ENCODE data around the gene GRIN2C. TPM values are rescaled to one million over a fixed set of nuclear protein-coding genes. Genes with fewer than 3 reads are reported as not detected.

The GRIN2C gene
- total and polyA plus RNA-seq, 9 of the 15 experiments (the other 6 are each of a cell fraction or from before 2014, with no cell fraction given), result under 0.01 to 0.33 (median 0.10) TPM; not detected in 2

- no peak for TF ChIP-seq MNT (conservative IDR thresholded peaks at IDR 0.05)
- no peak for TF ChIP-seq TAF1 (IDR thresholded peaks at IDR 0.05; ENCODE audit: control insufficient read depth, extremely low read depth, insufficient read depth, low read length, severe bottlenecking)
- no peak for TF ChIP-seq FOXM1 (IDR thresholded peaks at IDR 0.05; ENCODE audit: low read depth)
- no peak for TF ChIP-seq FOXM1 (CRISPR knock-in tag; IDR thresholded peaks at IDR 0.05; ENCODE audit: low read depth)
- TF ChIP-seq ZFP36 (IDR thresholded peaks at IDR 0.05; ENCODE audit: low read depth, low read length, partially characterized antibody), result peak; percentile 75
These were observed 38.8 kb upstream of the GRIN2C start (continued) for GRCh38 chr17:74898376-74898946.

GRCh38 chr17:74893936-74894671 lies 34.4 kb upstream of the GRIN2C start:
- H3K9me3 ChIP-seq (replicated peaks; ENCODE audit: control insufficient read depth, insufficient read depth, low read depth, low read length), result no peaks in the 10 kb centered on the region
- no peak overlapping the region for H2AFZ ChIP-seq (ENCODE audit: low read depth, low read length)
- 11% methylated on average over 19 of the region's 22 CpGs for WGBS (ENCODE audit: insufficient coverage, low coverage, missing lambda C conversion rate)
- DNase-seq (ENCODE audit: extremely low read depth in 1 of 4, low spot score in 3 of 4) (no peak), FAIRE-seq (no peak), ATAC-seq (no peak)
- H3K79me2 ChIP-seq (ENCODE audit: control insufficient read depth, insufficient read depth, low read length), result no peaks in the 10 kb centered on the region
- H3K36me3 ChIP-seq (ENCODE audit: control insufficient read depth, insufficient read depth, low read length), result no peaks in the 10 kb centered on the region
- BruUV-seq (replicated peaks), result no TSS peak
- no peak overlapping the region for H3K27ac ChIP-seq (ENCODE audit: extremely low read depth, low read depth, low read length)
- H3K27me3 ChIP-seq (ENCODE audit: control insufficient read depth in 2 of 2, insufficient read depth in 2 of 2, low read length in 2 of 2), result peaks cover 24 to 54% of the 10 kb centered on the region in 2 experiments; a peak in 4 of 5 replicates
- ChIA-PET POLR2A (interaction anchor here (0.6 to 1.7 kb wide), 3 partner anchors 12 to 22 kb away, joined by 3 to 8 read pairs (median 3); no protein-coding TSS in a partner anchor), CTCF (ENCODE audit: low intra/inter-chr PET ratio) (interaction anchor here (0.6 kb wide), 2 partner anchors 18 to 363 kb away, joined by 3 read pairs; partner anchors contain the start of gene CD300LB)
- intact Hi-C loops (cut with micrococcal nuclease), result no loop called here
- no peak overlapping the region for H3K4me2 ChIP-seq (ENCODE audit: insufficient read depth, low read length)
- H3K9me1 ChIP-seq (ENCODE audit: control insufficient read depth, insufficient read depth, low read length), result no peaks in the 10 kb centered on the region
- TF ChIP-seq MAX (CRISPR knock-in tag; IDR thresholded peaks at IDR 0.05) (0 out of 2 replicates have a peak, but pooled peaks have one; percentile 5), NR2C2 (CRISPR knock-in tag; IDR thresholded peaks at IDR 0.05) (no peak), NR2C2 (tag; IDR thresholded peaks at IDR 0.05) (peak; percentile 60), TCF3 (CRISPR knock-in tag; IDR thresholded peaks at IDR 0.05) (no peak)
- H3K9ac ChIP-seq (ENCODE audit: insufficient read depth in 1 of 2, low read depth in 2 of 2, low read length in 2 of 2), result no peak overlapping the region
- H3K4me3 ChIP-seq, result no peak overlapping the region
- in situ Hi-C loops (cut with MboI), result no loop called here
- H4K20me1 ChIP-seq (replicated peaks; ENCODE audit: control insufficient read depth, insufficient read depth, low read length), result peaks cover 11% of the 10 kb centered on the region; the same call in 1 of the 2 replicates
- H3K4me1 ChIP-seq (replicated peaks in 1 of 2; ENCODE audit: control insufficient read depth in 2 of 2, insufficient read depth in 2 of 2, low read length in 2 of 2), result peaks cover 0 to 22% of the 10 kb centered on the region in 2 experiments; a peak in 2 of 5 replicates

Data from K562 (cell line).